ENCODE data around the gene FGFRL1.

DNA sequence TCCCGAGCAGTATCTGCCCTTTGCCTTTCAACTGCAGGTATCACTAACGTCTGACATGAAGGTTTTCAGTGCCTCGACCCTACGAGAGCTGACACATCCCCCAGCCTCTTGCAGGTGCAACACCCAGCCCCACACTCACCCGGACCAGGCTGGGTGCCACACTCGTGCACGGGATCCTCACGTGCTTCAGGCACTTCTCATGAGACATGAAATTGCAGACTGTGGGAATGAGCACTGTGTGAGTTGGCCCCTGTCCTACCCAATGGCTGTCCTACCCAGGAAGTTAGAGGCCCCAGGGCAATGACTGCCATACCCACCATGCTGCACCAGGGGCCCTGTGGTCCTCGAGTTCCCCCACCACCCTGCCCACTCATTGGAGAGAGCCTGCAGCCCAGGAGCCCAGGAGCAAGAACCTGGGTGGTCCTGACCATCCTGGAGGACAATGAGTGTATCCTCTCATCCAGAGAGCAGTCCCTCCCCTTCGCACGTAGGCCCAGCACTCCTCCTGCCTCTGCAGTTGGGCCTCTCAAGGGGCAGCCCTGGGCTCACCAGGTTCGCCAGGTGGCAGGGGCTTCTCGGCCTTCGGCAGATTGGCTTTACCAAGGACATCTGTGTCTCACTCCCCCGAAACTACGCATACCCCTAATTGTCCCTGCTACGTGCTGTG is 40.4 kb upstream of the FGFRL1 start:
- TF ChIP-seq, protein P1, sequence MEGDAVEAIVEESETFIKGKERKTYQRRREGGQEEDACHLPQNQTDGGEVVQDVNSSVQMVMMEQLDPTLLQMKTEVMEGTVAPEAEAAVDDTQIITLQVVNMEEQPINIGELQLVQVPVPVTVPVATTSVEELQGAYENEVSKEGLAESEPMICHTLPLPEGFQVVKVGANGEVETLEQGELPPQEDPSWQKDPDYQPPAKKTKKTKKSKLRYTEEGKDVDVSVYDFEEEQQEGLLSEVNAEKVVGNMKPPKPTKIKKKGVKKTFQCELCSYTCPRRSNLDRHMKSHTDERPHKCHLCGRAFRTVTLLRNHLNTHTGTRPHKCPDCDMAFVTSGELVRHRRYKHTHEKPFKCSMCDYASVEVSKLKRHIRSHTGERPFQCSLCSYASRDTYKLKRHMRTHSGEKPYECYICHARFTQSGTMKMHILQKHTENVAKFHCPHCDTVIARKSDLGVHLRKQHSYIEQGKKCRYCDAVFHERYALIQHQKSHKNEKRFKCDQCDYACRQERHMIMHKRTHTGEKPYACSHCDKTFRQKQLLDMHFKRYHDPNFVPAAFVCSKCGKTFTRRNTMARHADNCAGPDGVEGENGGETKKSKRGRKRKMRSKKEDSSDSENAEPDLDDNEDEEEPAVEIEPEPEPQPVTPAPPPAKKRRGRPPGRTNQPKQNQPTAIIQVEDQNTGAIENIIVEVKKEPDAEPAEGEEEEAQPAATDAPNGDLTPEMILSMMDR (IDR thresholded peaks at IDR 0.05), result no peak
- TF ChIP-seq POLR2A (IDR thresholded peaks at IDR 0.05), result no peak
